ENCODE data around the gene WDFY4.

WDFY4 gene

DNA sequence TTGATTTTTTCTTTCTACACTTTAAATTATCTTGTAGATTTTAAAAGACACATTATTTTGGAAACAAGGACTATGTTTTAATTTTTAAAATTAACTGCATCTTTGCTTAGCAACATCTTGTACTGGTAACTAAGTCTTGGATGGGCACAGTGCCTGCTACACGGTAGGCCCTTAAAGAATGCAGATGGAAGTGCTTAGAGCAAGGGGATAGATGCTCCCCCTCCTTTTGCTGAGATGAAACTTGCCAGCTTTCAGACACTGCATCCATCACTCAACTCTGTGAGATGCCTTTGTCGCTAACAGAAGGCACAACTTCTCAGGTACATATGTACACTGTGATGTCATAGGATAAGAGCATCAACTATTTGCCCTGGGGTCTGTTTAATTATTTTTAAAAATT lies 151.1 kb downstream of the WDFY4 start:
- no peak overlapping the region for H2BK5ac ChIP-seq (ENCODE audit: low read length)
- no peak overlapping the region for H3K4ac ChIP-seq (ENCODE audit: low read length)
- H3K18ac ChIP-seq (ENCODE audit: low read length): no peak overlapping the region
- no peak overlapping the region for H2BK12ac ChIP-seq (ENCODE audit: low read length)
- no peak overlapping the region for H2BK15ac ChIP-seq (ENCODE audit: low read length)
- H3K9me3 ChIP-seq (replicated peaks in 1 of 2; ENCODE audit: control insufficient read depth in 2 of 2, insufficient read depth in 1 of 2, low read depth in 1 of 2, low read length in 2 of 2): no peaks in the 10 kb centered on the region
- no peak for DNase-seq (ENCODE audit: low spot score)
- H3K4me3 ChIP-seq (ENCODE audit: low read length in 2 of 2): no peak overlapping the region
- H4K8ac ChIP-seq (ENCODE audit: low read depth, low read length): no peak overlapping the region
- peaks cover 0 to 2% of the 10 kb centered on the region in 2 donors for H3K4me1 ChIP-seq (ENCODE audit: control insufficient read depth in 2 of 2, insufficient read depth in 1 of 2, low read depth in 1 of 2, low read length in 2 of 2)
- H3K79me1 ChIP-seq (ENCODE audit: low read depth, low read length): no peaks in the 10 kb centered on the region
- no peak overlapping the region for H3K14ac ChIP-seq (ENCODE audit: low read length)
- no peak overlapping the region for H2AK5ac ChIP-seq (ENCODE audit: low read depth, low read length)
- H3K4me2 ChIP-seq (ENCODE audit: insufficient read depth, low read length, poor library complexity, severe bottlenecking): no peak overlapping the region
- H2BK120ac ChIP-seq (ENCODE audit: low read depth, low read length): no peak overlapping the region
- no peaks in the 10 kb centered on the region for H3K27me3 ChIP-seq (ENCODE audit: control insufficient read depth in 3 of 3, insufficient read depth in 3 of 3, low read depth in 1 of 3, low read length in 3 of 3)
- H3K9ac ChIP-seq (ENCODE audit: low read depth, low read length, poor library complexity): no peak overlapping the region
- H3K23ac ChIP-seq (ENCODE audit: low read depth, low read length, poor library complexity): no peak overlapping the region
- H4K91ac ChIP-seq (ENCODE audit: low read depth, low read length, poor library complexity): no peak overlapping the region
- H3K27ac ChIP-seq (replicated peaks; ENCODE audit: low read length): no peak overlapping the region
- H3K36me3 ChIP-seq (replicated peaks in 1 of 2; ENCODE audit: control insufficient read depth in 2 of 2, insufficient read depth in 2 of 2, low read length in 2 of 2): no peaks in the 10 kb centered on the region
- H2AFZ ChIP-seq (ENCODE audit: low read length): no peak overlapping the region
- no CpG with 5 or more reads among the region's 2 CpGs for WGBS, 2 donors (ENCODE audit: extremely low coverage in 2 of 2, insufficient read length in 2 of 2, insufficient replicate concordance in 1 of 2)

DNA sequence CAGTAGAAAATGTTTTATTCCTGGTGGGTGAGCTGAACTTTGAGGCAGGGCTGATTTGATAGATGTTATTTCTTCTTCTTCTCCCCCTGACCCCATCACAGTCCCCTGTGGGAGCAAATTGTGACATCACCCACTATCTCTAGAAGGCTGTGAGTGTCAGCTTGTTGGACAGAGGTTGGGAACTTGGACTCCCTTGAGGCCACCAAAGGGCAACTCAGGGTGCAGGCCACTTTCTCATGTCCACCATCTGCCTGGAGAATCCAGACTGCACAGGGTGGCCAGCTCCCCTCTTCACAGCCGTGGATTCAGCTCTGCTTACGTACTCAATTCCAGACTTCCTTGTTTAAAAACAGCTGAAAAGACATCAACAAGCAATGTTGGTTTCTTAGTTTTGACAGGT lies 151.9 kb downstream of the WDFY4 start:
- peaks cover 0 to 2% of the 10 kb centered on the region in 2 donors for H3K4me1 ChIP-seq (ENCODE audit: control insufficient read depth in 2 of 2, insufficient read depth in 1 of 2, low read depth in 1 of 2, low read length in 2 of 2)
- H4K91ac ChIP-seq (ENCODE audit: low read depth, low read length, poor library complexity): no peak overlapping the region
- H2BK12ac ChIP-seq (ENCODE audit: low read length): no peak overlapping the region
- H3K23ac ChIP-seq (ENCODE audit: low read depth, low read length, poor library complexity): no peak overlapping the region
- DNase-seq (ENCODE audit: low spot score): no peak
- no peak overlapping the region for H3K14ac ChIP-seq (ENCODE audit: low read length)
- no peaks in the 10 kb centered on the region for H3K36me3 ChIP-seq (replicated peaks in 1 of 2; ENCODE audit: control insufficient read depth in 2 of 2, insufficient read depth in 2 of 2, low read length in 2 of 2)
- H3K18ac ChIP-seq (ENCODE audit: low read length): no peak overlapping the region
- no peak overlapping the region for H3K4me2 ChIP-seq (ENCODE audit: insufficient read depth, low read length, poor library complexity, severe bottlenecking)
- no peak overlapping the region for H2BK15ac ChIP-seq (ENCODE audit: low read length)
- H3K79me1 ChIP-seq (ENCODE audit: low read depth, low read length): no peaks in the 10 kb centered on the region
- no peak overlapping the region for H2BK120ac ChIP-seq (ENCODE audit: low read depth, low read length)
- H2AK5ac ChIP-seq (ENCODE audit: low read depth, low read length): no peak overlapping the region
- H3K27me3 ChIP-seq (ENCODE audit: control insufficient read depth in 3 of 3, insufficient read depth in 3 of 3, low read depth in 1 of 3, low read length in 3 of 3): no peaks in the 10 kb centered on the region
- H3K4me3 ChIP-seq (ENCODE audit: low read length in 2 of 2): no peak overlapping the region
- no peak overlapping the region for H3K27ac ChIP-seq (replicated peaks; ENCODE audit: low read length)
- H3K9ac ChIP-seq (ENCODE audit: low read depth, low read length, poor library complexity): no peak overlapping the region
- no peak overlapping the region for H4K8ac ChIP-seq (ENCODE audit: low read depth, low read length)
- H3K9me3 ChIP-seq (replicated peaks in 1 of 2; ENCODE audit: control insufficient read depth in 2 of 2, insufficient read depth in 1 of 2, low read depth in 1 of 2, low read length in 2 of 2): no peaks in the 10 kb centered on the region
- no CpG with 5 or more reads among the region's 2 CpGs for WGBS, 2 donors (ENCODE audit: extremely low coverage in 2 of 2, insufficient read length in 2 of 2, insufficient replicate concordance in 1 of 2)
- H3K4ac ChIP-seq (ENCODE audit: low read length): no peak overlapping the region
- no peak overlapping the region for H2AFZ ChIP-seq (ENCODE audit: low read length)
- H2BK5ac ChIP-seq (ENCODE audit: low read length): no peak overlapping the region

DNA sequence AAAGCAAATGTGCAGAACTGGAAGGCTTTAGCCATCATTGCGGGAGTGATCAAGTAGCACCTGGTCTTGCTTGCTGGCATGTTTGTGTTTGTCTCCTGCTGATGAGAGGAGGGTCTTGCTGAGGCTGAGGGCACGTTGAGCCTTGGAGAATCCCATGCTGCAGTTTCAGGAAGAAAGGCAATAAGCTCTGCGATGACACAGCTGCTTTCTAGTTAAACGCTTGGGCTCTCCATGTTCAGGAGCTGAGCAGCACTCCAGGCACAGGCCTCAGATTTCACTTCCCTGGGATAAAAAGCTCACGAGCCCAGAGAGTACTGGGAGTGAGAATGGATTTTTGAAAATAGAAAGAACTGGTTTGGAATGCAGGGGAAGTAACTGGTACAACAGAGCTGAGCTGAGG lies 154.2 kb downstream of the WDFY4 start:
- H3K4me2 ChIP-seq (ENCODE audit: insufficient read depth, low read length, poor library complexity, severe bottlenecking): no peak overlapping the region
- H2AK5ac ChIP-seq (ENCODE audit: low read depth, low read length): no peak overlapping the region
- no peak for DNase-seq (ENCODE audit: low spot score)
- H4K91ac ChIP-seq (ENCODE audit: low read depth, low read length, poor library complexity): no peak overlapping the region
- H2BK15ac ChIP-seq (ENCODE audit: low read length): no peak overlapping the region
- H2BK5ac ChIP-seq (ENCODE audit: low read length): no peak overlapping the region
- no peak overlapping the region for H3K9ac ChIP-seq (ENCODE audit: low read depth, low read length, poor library complexity)
- no peak overlapping the region for H3K14ac ChIP-seq (ENCODE audit: low read length)
- no peak overlapping the region for H3K27ac ChIP-seq (replicated peaks; ENCODE audit: low read length)
- H3K23ac ChIP-seq (ENCODE audit: low read depth, low read length, poor library complexity): no peak overlapping the region
- H3K4ac ChIP-seq (ENCODE audit: low read length): no peak overlapping the region
- no peak overlapping the region for H2BK12ac ChIP-seq (ENCODE audit: low read length)
- H3K18ac ChIP-seq (ENCODE audit: low read length): no peak overlapping the region
- no peaks in the 10 kb centered on the region for H3K79me1 ChIP-seq (ENCODE audit: low read depth, low read length)
- no peak overlapping the region for H2AFZ ChIP-seq (ENCODE audit: low read length)
- H2BK120ac ChIP-seq (ENCODE audit: low read depth, low read length): no peak overlapping the region
- H3K9me3 ChIP-seq (replicated peaks in 1 of 2; ENCODE audit: control insufficient read depth in 2 of 2, insufficient read depth in 1 of 2, low read depth in 1 of 2, low read length in 2 of 2): no peaks in the 10 kb centered on the region
- no peaks in the 10 kb centered on the region for H3K36me3 ChIP-seq (replicated peaks in 1 of 2; ENCODE audit: control insufficient read depth in 2 of 2, insufficient read depth in 2 of 2, low read length in 2 of 2)
- no peaks in the 10 kb centered on the region for H3K27me3 ChIP-seq (ENCODE audit: control insufficient read depth in 3 of 3, insufficient read depth in 3 of 3, low read depth in 1 of 3, low read length in 3 of 3)
- no peak overlapping the region for H3K4me3 ChIP-seq (ENCODE audit: low read length in 2 of 2)
- no CpG with 5 or more reads among the region's 5 CpGs for WGBS, 2 donors (ENCODE audit: extremely low coverage in 2 of 2, insufficient read length in 2 of 2, insufficient replicate concordance in 1 of 2)
- no peak overlapping the region for H4K8ac ChIP-seq (ENCODE audit: low read depth, low read length)
- peaks cover 0 to 2% of the 10 kb centered on the region in 2 donors for H3K4me1 ChIP-seq (ENCODE audit: control insufficient read depth in 2 of 2, insufficient read depth in 1 of 2, low read depth in 1 of 2, low read length in 2 of 2)

DNA sequence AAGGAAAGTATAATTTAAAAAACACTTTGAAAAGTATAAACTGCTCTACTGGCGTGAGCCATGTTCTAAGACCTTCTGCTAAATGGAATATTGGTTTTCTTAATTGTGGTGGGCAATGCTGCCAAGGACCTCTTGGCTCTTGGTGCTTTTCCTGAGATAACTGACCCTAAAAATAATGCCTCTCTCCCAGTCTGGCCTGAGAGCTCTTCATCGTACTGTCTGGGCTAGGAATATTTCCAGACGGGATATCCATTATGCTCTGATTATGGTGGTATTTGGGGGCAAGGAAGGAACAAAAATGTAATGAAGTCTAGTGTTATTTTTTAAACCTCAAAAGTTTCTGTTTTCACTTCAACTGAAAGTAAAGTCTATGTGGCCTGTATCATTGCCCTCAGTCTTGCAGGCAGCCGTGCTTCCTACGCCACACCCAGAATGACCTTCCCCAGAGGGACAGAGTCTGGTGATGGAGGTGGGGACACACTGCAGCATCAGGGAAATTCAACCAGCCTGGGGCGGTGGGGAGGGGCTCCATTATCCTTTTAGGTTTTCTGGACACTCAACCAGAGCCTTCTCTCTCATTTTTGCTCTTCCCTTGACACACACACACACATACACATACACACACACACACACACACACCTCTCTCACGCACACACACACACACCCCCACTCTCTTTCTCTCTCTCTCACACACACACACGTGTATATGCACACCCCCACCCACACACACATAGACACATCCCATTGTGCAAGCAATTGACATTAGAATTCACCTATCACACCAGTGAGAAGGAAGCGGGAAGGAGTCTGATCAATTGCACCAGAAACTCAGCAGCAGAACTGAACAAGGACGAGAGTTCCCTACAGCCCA lies 155.4 kb downstream of the WDFY4 start:
- Histone ChIP-seq H3K27me3 (ENCODE audit: control insufficient read depth in 3 of 3, insufficient read depth in 3 of 3, low read depth in 1 of 3, low read length in 3 of 3) (no peaks in the 10 kb centered on the region), H3K9ac (ENCODE audit: low read depth, low read length, poor library complexity) (no peak overlapping the region), H3K14ac (ENCODE audit: low read length) (no peak overlapping the region), H2BK5ac (ENCODE audit: low read length) (no peak overlapping the region), H3K4me2 (ENCODE audit: insufficient read depth, low read length, poor library complexity, severe bottlenecking) (no peak overlapping the region), H4K8ac (ENCODE audit: low read depth, low read length) (no peak overlapping the region), H3K27ac (replicated peaks; ENCODE audit: low read length) (no peak overlapping the region), H3K4ac (ENCODE audit: low read length) (no peak overlapping the region), H3K9me3 (replicated peaks in 1 of 2; ENCODE audit: control insufficient read depth in 2 of 2, insufficient read depth in 1 of 2, low read depth in 1 of 2, low read length in 2 of 2) (no peaks in the 10 kb centered on the region), H2AFZ (ENCODE audit: low read length) (no peak overlapping the region), H4K91ac (ENCODE audit: low read depth, low read length, poor library complexity) (no peak overlapping the region), H2BK15ac (ENCODE audit: low read length) (no peak overlapping the region), H3K18ac (ENCODE audit: low read length) (no peak overlapping the region), H2BK120ac (ENCODE audit: low read depth, low read length) (no peak overlapping the region), H3K23ac (ENCODE audit: low read depth, low read length, poor library complexity) (no peak overlapping the region), H3K4me3 (ENCODE audit: low read length in 2 of 2) (no peak overlapping the region), H3K79me1 (ENCODE audit: low read depth, low read length) (no peaks in the 10 kb centered on the region), H3K4me1 (ENCODE audit: control insufficient read depth in 2 of 2, insufficient read depth in 1 of 2, low read depth in 1 of 2, low read length in 2 of 2) (peaks cover 0 to 2% of the 10 kb centered on the region in 2 donors), H3K36me3 (replicated peaks in 1 of 2; ENCODE audit: control insufficient read depth in 2 of 2, insufficient read depth in 2 of 2, low read length in 2 of 2) (no peaks in the 10 kb centered on the region), H2AK5ac (ENCODE audit: low read depth, low read length) (no peak overlapping the region), H2BK12ac (ENCODE audit: low read length) (no peak overlapping the region)
- DNase-seq (ENCODE audit: low spot score): no peak
- 100% methylated on average over 2 of the region's 10 CpGs; no CpG with 5 or more reads in 1 of the 2 donors for WGBS, 2 donors (ENCODE audit: extremely low coverage in 2 of 2, insufficient read length in 2 of 2, insufficient replicate concordance in 1 of 2)
